ENCODE data around the gene ZDHHC8.

GRCh38 chr22:20166703-20167102 is 35.1 kb downstream of the ZDHHC8 start:
- no peak for TF ChIP-seq TAF1 (IDR thresholded peaks at IDR 0.05; ENCODE audit: borderline replicate concordance, low read depth, low read length)
- no peak for TF ChIP-seq POLR2AphosphoS5 (IDR thresholded peaks at IDR 0.05; ENCODE audit: low read depth, low read length)
- TF ChIP-seq POLR2A (IDR thresholded peaks at IDR 0.05; ENCODE audit: low read depth, low read length) = no peak
